DOHH2 (cell line): ENCODE data around the gene IL6R.

ENCODE experiments used
- H3F3A ChIP-seq: fragments of 200-600 bp; sonication (generic), shearing (Covaris generic); 2 replicates; pipeline ENCODE4 v1.6.0; 2016; ENCODE audit warnings: antibody characterized with exemption, mild to moderate bottlenecking; ENCODE audit not compliant: control insufficient read depth, insufficient read depth
- H3K27ac ChIP-seq: fragments of 200-600 bp; sonication (generic); 2 replicates; pipeline ENCODE4 v1.5.1; 2014; ENCODE audit warnings: low read depth, mild to moderate bottlenecking, low read length, moderate library complexity
- H3K27me3 ChIP-seq: fragments of 200-600 bp; sonication (generic); 2 replicates; pipeline ENCODE4 v1.6.1; 2014; ENCODE audit warnings: mild to moderate bottlenecking, low read length, mixed read lengths; ENCODE audit not compliant: control insufficient read depth
- H3K36me3 ChIP-seq: fragments of 200-600 bp; sonication (generic); 2 replicates; pipeline ENCODE4 v1.6.1; 2014; ENCODE audit warnings: mild to moderate bottlenecking, low read length, moderate library complexity, mixed read lengths; ENCODE audit not compliant: control insufficient read depth
- H3K4me1 ChIP-seq: fragments of 200-600 bp; sonication (generic); 2 replicates; pipeline ENCODE4 v1.6.1; 2014; ENCODE audit warnings: mild to moderate bottlenecking, low read length, mixed read lengths; ENCODE audit not compliant: control insufficient read depth
- H3K4me2 ChIP-seq: fragments of 200-600 bp; sonication (generic); 2 replicates; pipeline ENCODE4 v1.6.0; 2014; ENCODE audit warnings: mild to moderate bottlenecking, low read length, moderate library complexity
- H3K4me3 ChIP-seq: fragments of 200-600 bp; sonication (generic); 2 replicates; pipeline ENCODE4 v1.5.1; 2014; ENCODE audit warnings: mild to moderate bottlenecking, low read length, mixed read lengths
- H3K79me2 ChIP-seq: fragments of 200-600 bp; sonication (generic); 2 replicates; pipeline ENCODE4 v1.6.1; 2014; ENCODE audit warnings: mild to moderate bottlenecking, low read length, mixed read lengths; ENCODE audit not compliant: control insufficient read depth
- H3K9me2 ChIP-seq: fragments of 200-600 bp; sonication (generic); replicated peaks from 2 replicates; pipeline ENCODE4 v1.6.1; 2014; ENCODE audit warnings: mild to moderate bottlenecking, low read length, mixed read lengths; ENCODE audit not compliant: control insufficient read depth
- H3K9me3 ChIP-seq: fragments of 200-600 bp; sonication (generic); 2 replicates; pipeline ENCODE4 v1.6.1; 2014; ENCODE audit warnings: antibody characterized with exemption, low read length, mixed read lengths; ENCODE audit not compliant: control insufficient read depth, insufficient read depth
- H4K20me1 ChIP-seq: fragments of 200-600 bp; sonication (generic); 2 replicates; pipeline ENCODE4 v1.6.0; 2014; ENCODE audit warnings: low read depth, mild to moderate bottlenecking, antibody characterized with exemption, low read length, moderate library complexity; ENCODE audit not compliant: control insufficient read depth, insufficient read depth
- EZH2phosphoT487 ChIP-seq: fragments of 200-600 bp; sonication (generic); IDR thresholded peaks from 2 replicates; pipeline ENCODE4 v1.6.1; 2017; ENCODE audit warnings: borderline replicate concordance, mild to moderate bottlenecking, antibody characterized with exemption, low read length, moderate library complexity, mixed read lengths
- TF ChIP-seq, protein P1 (sequence below): fragments of 200-600 bp; sonication (generic); IDR thresholded peaks from one replicate; pipeline ENCODE4 v1.5.1; 2014; ENCODE audit warnings: antibody characterized with exemption, mild to moderate bottlenecking, low read depth, low read length; ENCODE audit not compliant: poor library complexity, severe bottlenecking

Gene IL6R

DNA sequence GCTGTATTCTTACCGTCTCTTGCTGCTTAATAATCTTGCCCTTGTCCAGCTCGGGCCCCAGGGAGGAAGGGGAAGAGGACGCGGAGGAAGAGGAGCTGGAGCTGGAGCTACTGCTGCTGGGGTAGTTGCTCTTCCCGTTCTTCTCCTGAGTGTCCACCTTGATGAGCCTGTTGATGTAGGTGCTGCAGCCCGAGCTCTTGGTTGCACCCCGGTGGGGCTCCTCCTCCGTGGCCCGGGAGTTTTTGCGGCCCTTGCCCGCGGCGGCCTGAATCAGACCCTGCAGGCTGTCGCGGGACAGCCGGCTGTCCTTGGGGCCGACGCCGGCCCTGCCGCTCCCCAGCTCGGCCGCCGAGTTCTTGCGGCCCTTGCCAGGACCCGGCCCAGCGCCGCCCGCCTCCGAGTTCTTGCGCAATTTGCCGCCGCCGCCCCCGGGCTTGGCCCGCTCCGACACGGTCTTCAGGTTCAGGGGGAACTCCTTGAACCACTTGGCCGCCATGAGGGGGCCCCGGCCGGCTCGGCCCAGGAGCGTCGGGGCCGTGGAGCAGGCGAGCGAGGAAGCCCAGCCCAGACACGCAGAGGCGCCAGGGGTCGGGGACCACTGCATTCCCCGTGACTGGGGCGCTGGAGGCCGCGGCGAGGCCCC, 96.4 kb downstream of the IL6R start:
- peaks cover 18% of the 10 kb centered on the region for H3K4me1 ChIP-seq
- TF ChIP-seq, protein P1, sequence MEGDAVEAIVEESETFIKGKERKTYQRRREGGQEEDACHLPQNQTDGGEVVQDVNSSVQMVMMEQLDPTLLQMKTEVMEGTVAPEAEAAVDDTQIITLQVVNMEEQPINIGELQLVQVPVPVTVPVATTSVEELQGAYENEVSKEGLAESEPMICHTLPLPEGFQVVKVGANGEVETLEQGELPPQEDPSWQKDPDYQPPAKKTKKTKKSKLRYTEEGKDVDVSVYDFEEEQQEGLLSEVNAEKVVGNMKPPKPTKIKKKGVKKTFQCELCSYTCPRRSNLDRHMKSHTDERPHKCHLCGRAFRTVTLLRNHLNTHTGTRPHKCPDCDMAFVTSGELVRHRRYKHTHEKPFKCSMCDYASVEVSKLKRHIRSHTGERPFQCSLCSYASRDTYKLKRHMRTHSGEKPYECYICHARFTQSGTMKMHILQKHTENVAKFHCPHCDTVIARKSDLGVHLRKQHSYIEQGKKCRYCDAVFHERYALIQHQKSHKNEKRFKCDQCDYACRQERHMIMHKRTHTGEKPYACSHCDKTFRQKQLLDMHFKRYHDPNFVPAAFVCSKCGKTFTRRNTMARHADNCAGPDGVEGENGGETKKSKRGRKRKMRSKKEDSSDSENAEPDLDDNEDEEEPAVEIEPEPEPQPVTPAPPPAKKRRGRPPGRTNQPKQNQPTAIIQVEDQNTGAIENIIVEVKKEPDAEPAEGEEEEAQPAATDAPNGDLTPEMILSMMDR: no peak
- TF ChIP-seq EZH2phosphoT487: no peak
- H3F3A ChIP-seq: peaks cover 13% of the 10 kb centered on the region; the same call in 1 of the 2 replicates
- no peak overlapping the region for H3K27ac ChIP-seq
- no peak overlapping the region for H3K4me3 ChIP-seq
- no peaks in the 10 kb centered on the region for H3K9me2 ChIP-seq
- H3K4me2 ChIP-seq: no peak overlapping the region
- no peaks in the 10 kb centered on the region for H4K20me1 ChIP-seq
- H3K79me2 ChIP-seq: no peaks in the 10 kb centered on the region
- peaks cover 33% of the 10 kb centered on the region for H3K27me3 ChIP-seq
- H3K36me3 ChIP-seq: no peaks in the 10 kb centered on the region
- no peaks in the 10 kb centered on the region for H3K9me3 ChIP-seq

DNA sequence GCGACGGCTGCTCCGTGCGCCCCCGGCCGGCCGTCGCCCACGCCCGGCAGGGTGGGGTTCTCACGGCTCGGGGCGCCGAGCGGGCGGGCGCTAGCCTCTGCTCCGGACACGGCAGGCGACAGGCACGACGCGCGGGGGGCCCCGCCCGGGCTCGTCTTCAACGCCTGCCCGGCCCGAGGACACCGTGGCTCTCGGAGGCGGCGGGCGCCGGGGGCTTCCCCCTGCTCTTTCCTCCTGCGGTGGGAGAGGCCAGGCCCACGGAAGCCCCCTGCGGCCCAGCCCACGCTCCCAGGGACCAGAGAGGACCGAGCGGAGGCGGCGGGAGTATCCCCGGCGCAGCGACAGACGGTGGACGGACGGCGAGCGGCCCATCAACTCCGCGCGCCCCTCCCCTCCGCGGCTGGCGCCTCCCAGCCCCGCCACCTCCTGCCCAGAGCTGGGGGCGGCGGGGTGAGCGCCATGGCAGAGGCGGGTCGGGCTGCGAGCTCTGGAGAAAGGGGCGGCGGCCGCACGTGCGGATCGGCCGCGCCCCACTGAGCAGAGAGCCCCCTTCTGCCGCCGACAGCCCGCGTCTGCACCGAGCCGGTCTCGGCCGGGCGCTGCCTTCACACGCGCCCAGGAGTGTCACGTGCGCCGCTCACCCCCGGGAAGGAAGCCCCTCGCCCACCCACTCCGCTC, 97.1 kb downstream of the IL6R start, which contains the start of the genes SHE and TDRD10:
SHE (minus strand) TSS at position 347 of the 678 bp plus-strand sequence. CDS start 386 bp downstream, outside the sequence.
TDRD10 (plus strand) TSS at position 154 of the 678 bp plus-strand sequence. CDS start 4,685 bp downstream, outside the sequence.
- no peaks in the 10 kb centered on the region for H3K36me3 ChIP-seq
- TF ChIP-seq, protein P1: no peak
- peaks cover 33% of the 10 kb centered on the region for H3K27me3 ChIP-seq
- no peak within 1 kb of the TSS for H3K4me3 ChIP-seq
- H3K9me2 ChIP-seq: no peaks in the 10 kb centered on the region
- no peaks in the 10 kb centered on the region for H4K20me1 ChIP-seq
- no peak within 1 kb of the TSS for H3K27ac ChIP-seq
- peaks cover 6% of the 10 kb centered on the region; the same call in 1 of the 2 replicates for H3F3A ChIP-seq
- no peaks in the 10 kb centered on the region for H3K79me2 ChIP-seq
- no peak within 1 kb of the TSS for H3K4me2 ChIP-seq
- peaks cover 11% of the 10 kb centered on the region for H3K4me1 ChIP-seq
- no peaks in the 10 kb centered on the region for H3K9me3 ChIP-seq

DNA sequence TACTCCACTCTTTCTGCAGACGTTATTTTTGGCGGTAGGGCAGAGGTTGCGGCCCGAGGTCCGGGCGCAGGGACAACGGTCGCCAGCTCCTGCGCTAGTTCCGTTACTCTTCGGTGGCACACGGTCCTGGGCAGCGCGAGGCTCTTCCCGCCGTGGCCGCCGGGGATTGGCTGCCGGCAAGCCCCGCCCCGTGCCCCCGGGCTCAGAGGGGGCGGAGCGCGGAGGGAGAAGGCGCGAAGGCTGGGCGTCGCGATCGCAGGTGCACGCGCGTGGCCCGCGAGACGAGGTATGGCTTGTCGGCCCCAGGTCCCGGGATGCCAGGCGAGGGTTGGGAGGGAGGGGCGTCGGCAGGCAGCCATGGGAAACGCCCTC, 97.6 kb downstream of the IL6R start:
- Histone ChIP-seq H3K9me3 (no peaks in the 10 kb centered on the region), H3K27me3 (peaks cover 38% of the 10 kb centered on the region), H3K4me3 (no peak overlapping the region), H3K36me3 (no peaks in the 10 kb centered on the region), H3K27ac (no peak overlapping the region), H4K20me1 (no peaks in the 10 kb centered on the region), H3K4me2 (no peak overlapping the region), H3K4me1 (peaks cover 6% of the 10 kb centered on the region), H3K79me2 (no peaks in the 10 kb centered on the region), H3K9me2 (no peaks in the 10 kb centered on the region), H3F3A (0 out of 2 replicates have a peak, but pooled peaks cover 3% of the 10 kb centered on the region)
- TF ChIP-seq EZH2phosphoT487: no peak
- TF ChIP-seq, protein P1: no peak
